Measurements from ENCODE around the gene OTOP2. TPM values are rescaled to one million over a fixed set of nuclear protein-coding genes. Genes with fewer than 3 reads are reported as not detected.

OTOP2 gene, protein sequence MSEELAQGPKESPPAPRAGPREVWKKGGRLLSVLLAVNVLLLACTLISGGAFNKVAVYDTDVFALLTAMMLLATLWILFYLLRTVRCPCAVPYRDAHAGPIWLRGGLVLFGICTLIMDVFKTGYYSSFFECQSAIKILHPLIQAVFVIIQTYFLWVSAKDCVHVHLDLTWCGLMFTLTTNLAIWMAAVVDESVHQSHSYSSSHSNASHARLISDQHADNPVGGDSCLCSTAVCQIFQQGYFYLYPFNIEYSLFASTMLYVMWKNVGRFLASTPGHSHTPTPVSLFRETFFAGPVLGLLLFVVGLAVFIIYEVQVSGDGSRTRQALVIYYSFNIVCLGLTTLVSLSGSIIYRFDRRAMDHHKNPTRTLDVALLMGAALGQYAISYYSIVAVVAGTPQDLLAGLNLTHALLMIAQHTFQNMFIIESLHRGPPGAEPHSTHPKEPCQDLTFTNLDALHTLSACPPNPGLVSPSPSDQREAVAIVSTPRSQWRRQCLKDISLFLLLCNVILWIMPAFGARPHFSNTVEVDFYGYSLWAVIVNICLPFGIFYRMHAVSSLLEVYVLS
- total RNA-seq (under 1 TPM in 1 of 9 donors, not detected in 8; 0.11 TPM), polyA plus RNA-seq (under 1 TPM in 1 of 3 donors, not detected in 2; 0.03 TPM)
- long read RNA-seq, donor 1, result 0 reads
- long read RNA-seq, donor 2, result 0 reads
- long read RNA-seq, donor 3, result 0 reads
- long read RNA-seq, donor 4, result 0 reads
- long read RNA-seq, donor 5, result 0 reads
- long read RNA-seq, donor 6, result 0 reads
- long read RNA-seq, donor 7, result 0 reads
- long read RNA-seq, donor 8, result 0 reads
- long read RNA-seq, donor 9, result 0 reads
- long read RNA-seq, donor 10, result 0 reads

DNA sequence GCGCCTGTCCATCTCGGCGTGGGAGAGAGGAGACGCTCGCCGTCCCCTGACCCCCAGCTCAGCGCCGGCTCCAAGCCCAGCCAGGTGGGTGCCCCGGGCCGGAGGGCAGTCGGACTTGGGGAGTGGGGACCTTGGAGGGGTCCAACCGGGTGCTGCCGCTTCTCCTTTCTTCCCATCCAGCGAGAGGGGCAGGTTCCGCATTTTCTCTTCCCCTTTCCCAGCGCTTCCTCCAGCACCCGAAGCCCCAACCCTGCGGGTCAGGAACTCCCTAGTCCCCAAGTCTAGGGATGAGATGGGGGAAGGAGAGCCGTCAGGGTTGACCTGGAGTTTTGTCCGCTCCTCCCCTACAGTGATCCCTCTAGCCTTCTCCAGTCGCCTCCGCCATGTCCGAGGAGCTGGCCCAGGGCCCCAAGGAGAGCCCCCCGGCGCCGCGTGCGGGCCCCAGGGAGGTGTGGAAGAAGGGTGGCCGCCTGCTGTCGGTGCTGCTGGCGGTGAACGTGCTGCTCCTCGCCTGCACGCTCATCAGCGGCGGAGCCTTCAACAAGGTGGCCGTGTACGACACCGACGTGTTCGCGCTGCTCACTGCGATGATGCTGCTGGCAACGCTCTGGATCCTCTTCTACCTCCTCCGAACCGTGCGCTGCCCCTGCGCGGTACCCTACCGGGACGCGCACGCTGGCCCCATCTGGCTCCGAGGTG, at the start of gene OTOP2:
Gene OTOP2 (plus strand): TSS at position 24 of the 699 bp plus-strand sequence. CDS start 360 bp downstream, at position 384.
- intact Hi-C loops (cut with DNase I), result loop anchor here (5.0 kb wide), 1 partner anchor 33 kb away; no protein-coding TSS in a partner anchor
- no peak within 1 kb of the TSS for H3K27ac ChIP-seq
- WGBS, 4 donors, result 0 to 4% (median 2%) methylated on average over 5 to 54 of the region's 54 CpGs
- H3K4me3 ChIP-seq, result peak within 1 kb of the TSS in 2 of 4 donors; percentile 24 to 65
- no peaks in the 10 kb centered on the region for H3K36me3 ChIP-seq (replicated peaks in 1 of 2)
- peaks cover 24% of the 10 kb centered on the region for H3K27me3 ChIP-seq
- TF ChIP-seq POLR2A (IDR thresholded peaks at IDR 0.05), result no peak
- TF ChIP-seq, protein P1, sequence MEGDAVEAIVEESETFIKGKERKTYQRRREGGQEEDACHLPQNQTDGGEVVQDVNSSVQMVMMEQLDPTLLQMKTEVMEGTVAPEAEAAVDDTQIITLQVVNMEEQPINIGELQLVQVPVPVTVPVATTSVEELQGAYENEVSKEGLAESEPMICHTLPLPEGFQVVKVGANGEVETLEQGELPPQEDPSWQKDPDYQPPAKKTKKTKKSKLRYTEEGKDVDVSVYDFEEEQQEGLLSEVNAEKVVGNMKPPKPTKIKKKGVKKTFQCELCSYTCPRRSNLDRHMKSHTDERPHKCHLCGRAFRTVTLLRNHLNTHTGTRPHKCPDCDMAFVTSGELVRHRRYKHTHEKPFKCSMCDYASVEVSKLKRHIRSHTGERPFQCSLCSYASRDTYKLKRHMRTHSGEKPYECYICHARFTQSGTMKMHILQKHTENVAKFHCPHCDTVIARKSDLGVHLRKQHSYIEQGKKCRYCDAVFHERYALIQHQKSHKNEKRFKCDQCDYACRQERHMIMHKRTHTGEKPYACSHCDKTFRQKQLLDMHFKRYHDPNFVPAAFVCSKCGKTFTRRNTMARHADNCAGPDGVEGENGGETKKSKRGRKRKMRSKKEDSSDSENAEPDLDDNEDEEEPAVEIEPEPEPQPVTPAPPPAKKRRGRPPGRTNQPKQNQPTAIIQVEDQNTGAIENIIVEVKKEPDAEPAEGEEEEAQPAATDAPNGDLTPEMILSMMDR (IDR thresholded peaks at IDR 0.05), result no peak
- peaks cover 13 to 20% of the 10 kb centered on the region in 2 donors for H3K4me1 ChIP-seq (replicated peaks in 1 of 2)
- no peaks in the 10 kb centered on the region for H3K9me3 ChIP-seq (replicated peaks in 1 of 3)
- peak in 3 of 7 donors; percentile 25 to 34 (median 26) for DNase-seq

DNA sequence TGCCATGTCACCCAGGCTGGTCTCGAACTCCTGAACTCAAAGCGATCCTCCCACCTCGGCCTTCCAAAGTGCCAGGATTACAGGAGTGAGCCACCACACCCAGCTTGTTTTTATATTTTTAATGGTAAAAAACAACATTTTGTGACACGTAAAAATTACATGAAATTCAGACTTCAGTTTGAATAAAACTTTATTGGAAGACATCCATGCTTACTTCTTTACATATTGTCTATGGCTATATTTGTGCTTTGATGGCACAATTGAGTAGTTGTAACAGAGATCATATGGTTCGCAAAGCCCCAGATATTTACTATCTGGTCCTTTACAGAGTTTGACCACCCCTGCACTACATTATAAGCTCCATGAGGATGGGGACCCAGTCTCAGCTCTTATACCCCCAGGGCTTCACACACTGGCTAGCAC, 49.4 kb upstream of the OTOP2 start:
- H3K27ac ChIP-seq, result peak overlapping the region in 2 of 5 donors; percentile 94
- H3K4me3 ChIP-seq, result no peak overlapping the region
- 94 to 97% (median 95%) methylated on average over 5 of the region's 5 CpGs for WGBS, 4 donors
- H3K9me3 ChIP-seq (replicated peaks in 1 of 3), result no peaks in the 10 kb centered on the region
- H3K4me1 ChIP-seq (replicated peaks in 1 of 2), result peaks cover 36 to 44% of the 10 kb centered on the region in 2 donors
- TF ChIP-seq, protein P1 (IDR thresholded peaks at IDR 0.05), result no peak
- TF ChIP-seq POLR2A (IDR thresholded peaks at IDR 0.05), result no peak
- intact Hi-C loops (cut with DNase I), result no loop called here
- no peak for DNase-seq
- no peaks in the 10 kb centered on the region for H3K36me3 ChIP-seq (replicated peaks in 1 of 2)
- no peaks in the 10 kb centered on the region for H3K27me3 ChIP-seq

DNA sequence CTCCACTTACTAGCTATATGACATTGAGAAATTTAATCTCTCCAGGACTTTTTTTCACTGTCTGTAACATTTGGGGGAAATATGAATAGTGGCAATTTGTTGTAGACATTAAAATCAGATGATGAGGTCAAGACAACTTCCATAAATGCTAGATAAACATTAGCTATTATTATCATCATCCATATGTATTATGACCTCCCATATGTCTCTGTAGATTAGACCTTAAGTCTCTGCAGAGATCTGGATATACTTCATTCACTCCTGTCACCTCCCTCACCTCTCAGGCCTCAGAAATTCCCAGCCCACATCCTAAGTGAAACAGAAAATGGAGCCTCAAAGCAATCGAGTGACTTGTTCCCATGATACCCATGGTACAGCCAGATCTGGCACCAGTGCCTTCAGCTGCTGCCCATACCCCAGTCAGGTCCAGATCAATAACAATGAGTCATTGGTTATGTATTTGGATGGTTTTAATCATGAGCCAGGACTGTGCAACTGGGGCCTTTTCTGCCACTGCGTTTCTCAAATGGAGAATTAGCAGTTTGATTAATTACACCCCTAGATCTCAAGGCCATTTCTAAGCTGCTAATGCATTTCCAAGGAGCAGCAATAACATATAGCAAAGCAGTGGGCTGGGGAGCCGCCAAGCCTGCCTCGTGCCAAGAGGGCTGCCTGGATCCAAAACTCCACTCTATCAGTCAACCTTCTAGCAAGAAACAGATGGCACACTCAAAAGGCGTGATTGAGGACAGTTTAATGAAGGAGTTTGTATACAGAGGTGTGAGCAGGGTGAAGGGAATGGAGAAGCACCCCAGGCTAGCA, 48.7 kb upstream of the OTOP2 start:
- H3K36me3 ChIP-seq (replicated peaks in 1 of 2), result no peaks in the 10 kb centered on the region
- no peak overlapping the region for H3K4me3 ChIP-seq
- H3K9me3 ChIP-seq (replicated peaks in 1 of 3), result no peaks in the 10 kb centered on the region
- no peaks in the 10 kb centered on the region for H3K27me3 ChIP-seq
- DNase-seq, result peak in 6 of 7 donors; percentile 26 to 87 (median 72)
- TF ChIP-seq, protein P1 (IDR thresholded peaks at IDR 0.05), result no peak
- peak in 1 of 2 donors; percentile 42 for TF ChIP-seq POLR2A (IDR thresholded peaks at IDR 0.05)
- H3K27ac ChIP-seq, result peak overlapping the region; percentile 28 to 94 (median 76)
- peaks cover 29 to 38% of the 10 kb centered on the region in 2 donors for H3K4me1 ChIP-seq (replicated peaks in 1 of 2)
- intact Hi-C loops (cut with DNase I), result no loop called here
- WGBS, 4 donors, result 14 to 26% (median 24%) methylated on average over 5 of the region's 5 CpGs

All from adrenal gland (tissue), 19 donors.